Fibroblast of skin of abdomen (primary cell): ENCODE measurements around the gene THSD4.
"Not testable (repeated sequence)": the region's sequence is repeated elsewhere in the genome, so short reads cannot be mapped to it uniquely, and the experiment has no call there.

Experiments
- DNase-seq: peaks from one replicate; pipeline ENCODE4 v3.0.0-alpha.2; 2013

The THSD4 gene

GRCh38 chr15:71151081-71151480 is 35.8 kb downstream of the THSD4 start:
- DNase-seq: peak; percentile 73

- DNase-seq: no peak
Observed at GRCh38 chr15:71152542-71152941, 37.3 kb downstream of the THSD4 start.

GRCh38 chr15:71153823-71154524 is 38.7 kb downstream of the THSD4 start:
- peak; percentile 26 for DNase-seq

- no peak for DNase-seq
Observed at GRCh38 chr15:71154607-71155200, 39.4 kb downstream of the THSD4 start.

GRCh38 chr15:71155534-71155933 is 40.3 kb downstream of the THSD4 start:
- no peak for DNase-seq

- no peak for DNase-seq
Observed at GRCh38 chr15:71160976-71161375, 45.7 kb downstream of the THSD4 start.

- DNase-seq: no peak
Observed at GRCh38 chr15:71162309-71162708, 47.0 kb downstream of the THSD4 start.

GRCh38 chr15:71164606-71165005 is 49.3 kb downstream of the THSD4 start:
- DNase-seq: not testable (repeated sequence)

- peak; percentile 13 for DNase-seq
Observed at GRCh38 chr15:71167445-71168165, 52.3 kb downstream of the THSD4 start.

- DNase-seq: no peak
Observed at GRCh38 chr15:71168166-71168834, 53.0 kb downstream of the THSD4 start.

GRCh38 chr15:71170163-71170562 is 54.9 kb downstream of the THSD4 start:
- DNase-seq: no peak

GRCh38 chr15:71171195-71171594 is 55.9 kb downstream of the THSD4 start:
- DNase-seq: no peak

- not testable (repeated sequence) for DNase-seq
Observed at GRCh38 chr15:71174360-71174759, 59.1 kb downstream of the THSD4 start.

- no peak for DNase-seq
Observed at GRCh38 chr15:71180986-71181853, 65.9 kb downstream of the THSD4 start.

- peak; percentile 39 for DNase-seq
Observed at GRCh38 chr15:71182522-71182921, 67.3 kb downstream of the THSD4 start.

GRCh38 chr15:71183063-71183462 is 67.8 kb downstream of the THSD4 start:
- no peak for DNase-seq

GRCh38 chr15:71185706-71186105 is 70.4 kb downstream of the THSD4 start:
- DNase-seq: no peak

- no peak for DNase-seq
Observed at GRCh38 chr15:71186267-71186666, 71.0 kb downstream of the THSD4 start.

GRCh38 chr15:71187078-71187477 is 71.8 kb downstream of the THSD4 start:
- DNase-seq: no peak

GRCh38 chr15:71187526-71187925 is 72.3 kb downstream of the THSD4 start:
- peak; percentile 49 for DNase-seq

- peak; percentile 53 for DNase-seq
Observed at GRCh38 chr15:71189718-71190117, 74.4 kb downstream of the THSD4 start.

- DNase-seq: peak; percentile 37
Observed at GRCh38 chr15:71191296-71191695, 76.0 kb downstream of the THSD4 start.
